H1 (cell line): Measurements from ENCODE around the gene WDR91. TPM values are rescaled to one million over a fixed set of nuclear protein-coding genes. Genes with fewer than 3 reads are reported as not detected.

ENCODE experiments used
- ATF3 ChIP-seq: IDR thresholded peaks from 2 replicates; pipeline ENCODE4 v1.6.1; 2011; ENCODE audit warnings: low read depth, mild to moderate bottlenecking, low read length; ENCODE audit not compliant: insufficient read depth
- BACH1 ChIP-seq: IDR thresholded peaks from 2 replicates; pipeline ENCODE4 v1.6.1; 2012; ENCODE audit warnings: low read length, improper control_type of control experiment
- CHD7 ChIP-seq: fragments of 300-600 bp; sonication (generic); IDR thresholded peaks from 2 replicates; pipeline ENCODE4 v1.7.1; 2012; ENCODE audit warnings: low read length, moderate library complexity, mild to moderate bottlenecking, inconsistent platforms; ENCODE audit not compliant: insufficient replicate concordance
- JUND ChIP-seq: IDR thresholded peaks from 2 replicates; pipeline ENCODE4 v1.6.1; 2011; ENCODE audit warnings: mild to moderate bottlenecking, improper control_type of control experiment, low read length
- KDM1A ChIP-seq: fragments of 200-600, 300-600 bp; sonication (generic); IDR thresholded peaks from 2 replicates; pipeline ENCODE4 v1.7.1; 2016; ENCODE audit warnings: mild to moderate bottlenecking, low read length, borderline replicate concordance
- KDM5A ChIP-seq: fragments of 200-600 bp; IDR thresholded peaks from 2 replicates; pipeline ENCODE4 v1.7.1; 2012; ENCODE audit warnings: mild to moderate bottlenecking, low read length, inconsistent platforms, mixed read lengths
- SP4 ChIP-seq: IDR thresholded peaks from 2 replicates; pipeline ENCODE4 v1.6.1; 2012; ENCODE audit warnings: low read length, inconsistent platforms
- TAF7 ChIP-seq: optimal IDR thresholded peaks from 2 replicates; pipeline ENCODE3; 2011; ENCODE audit warnings: low read depth, mild to moderate bottlenecking, inconsistent platforms, low read length, moderate library complexity, borderline replicate concordance
- USF2 ChIP-seq: IDR thresholded peaks from 2 replicates; pipeline ENCODE4 v1.6.1; 2011; ENCODE audit warnings: low read length, improper control_type of control experiment
- polyA plus RNA-seq, 7 experiments: library from polyadenylated mRNA; depleted of rRNA in 3 of 7; stranded (reverse) in 5 of 7; unstranded in 2 of 7; fragments of >200 nt in 5 of 7; fragments of 200-250 nt in 2 of 7; gene quantifications; 1 replicate in 5 of 7; 2 replicates in 1 of 7; 4 replicates in 1 of 7; pipeline versions ENCODE4 v1.2.1 to v1.2.3, GENCODE V29; 2011 to 2013; ENCODE audit warnings: missing spikeins in 2 of 7, mixed read lengths in 2 of 7
- total RNA-seq: library from RNA; stranded (reverse); fragmentation: NEBNext Ultra II Directional; extraction: Animal tissue kit (Norgen Biotek cat#: 25700); gene quantifications from 2 replicates; pipeline ENCODE4 v1.2.1, GENCODE V29; 2021

WDR91 gene
- total and polyA plus RNA-seq, 2 of the 8 experiments (the other 6 are each of a cell fraction or from before 2014, with no cell fraction given), result 8.2 to 14.7 TPM

- TF ChIP-seq USF2 (no peak), KDM1A (no peak), KDM5A (no peak), SP4 (0 out of 2 replicates have a peak, but pooled peaks have one; percentile 61), TAF7 (peak; percentile 66), CHD7 (no peak), JUND (no peak), BACH1 (peak; percentile 82), ATF3 (no peak)
Measured at GRCh38 chr7:135170274-135170997, 40.9 kb downstream of the WDR91 start, which contains the start of gene CYREN (continued).
